Right lobe of liver (tissue), 4 donors: ENCODE data around the gene PAK6.

Experiments
- CTCF ChIP-seq, 4 donors: fragments of 200-600 bp in 3 of 4; fragments of 450-650 bp in 1 of 4; IDR thresholded peaks; one replicate each; pipeline versions ENCODE4 v1.5.1 to v1.8.0; 2016 to 2022; ENCODE audit warnings: antibody characterized with exemption in 4 of 4, mild to moderate bottlenecking in 2 of 4
- POLR2A ChIP-seq: fragments of 450-650 bp; IDR thresholded peaks from one replicate; pipeline ENCODE4 v1.6.1; 2017; ENCODE audit warnings: antibody characterized with exemption, mild to moderate bottlenecking
- donor health status: DM: no; HTN: no; CAD: no.
- donor health status: DM: no; HTN: no; CAD: no.
- donor health status: DM: no; HTN: yes; CAD: no.

- TF ChIP-seq CTCF (IDR thresholded peaks at IDR 0.05) (no peak), POLR2A (no peak)
These were observed 78.1 kb downstream of the PAK6 start for GRCh38 chr15:40316931-40317330.
